K562 (cell line): Measurements from ENCODE around the gene TOM1L2.

Experiments
- NFE2L1 ChIP-seq: fragments of 450-650 bp; IDR thresholded peaks from 2 replicates; pipeline ENCODE4 v1.6.1; 2016; ENCODE audit warnings: missing genetic modification characterization, low read depth, mild to moderate bottlenecking, missing compliant biosample characterization, moderate library complexity, borderline replicate concordance
- TCF7 ChIP-seq: sonication (generic); IDR thresholded peaks from 2 replicates; pipeline ENCODE4 v1.6.1; 2016; ENCODE audit warnings: antibody characterized with exemption, borderline replicate concordance
- ZNF384 ChIP-seq: IDR thresholded peaks from 2 replicates; pipeline ENCODE4 v1.6.1; 2012; ENCODE audit warnings: low read depth, low read length, improper control_type of control experiment
- ZNF79 ChIP-seq: fragments of 250-450 bp; sonication (Bioruptor Pico); IDR thresholded peaks from 2 replicates; pipeline ENCODE4 v1.4.0; 2020; ENCODE audit warnings: low read depth, mild to moderate bottlenecking, moderate library complexity

GRCh38 chr17:17981330-17981729 lies 9.1 kb upstream of the TOM1L2 start:
- TF ChIP-seq TCF7 (no peak), ZNF79 (CRISPR knock-in tag) (no peak), NFE2L1 (tag) (no peak), ZNF384 (no peak)
